VCaP (cell line): ENCODE data around the gene PLEK2.

Experiments
- H3K27ac ChIP-seq: fragments of 450-650 bp; 2 replicates; pipeline ENCODE4 v1.5.1; 2017
- TF ChIP-seq, protein P1 (sequence below): fragments of 450-650 bp; conservative IDR thresholded peaks from 2 replicates; pipeline ENCODE4 v1.5.1; 2017; ENCODE audit warnings: mild to moderate bottlenecking, moderate library complexity

PLEK2 gene

DNA sequence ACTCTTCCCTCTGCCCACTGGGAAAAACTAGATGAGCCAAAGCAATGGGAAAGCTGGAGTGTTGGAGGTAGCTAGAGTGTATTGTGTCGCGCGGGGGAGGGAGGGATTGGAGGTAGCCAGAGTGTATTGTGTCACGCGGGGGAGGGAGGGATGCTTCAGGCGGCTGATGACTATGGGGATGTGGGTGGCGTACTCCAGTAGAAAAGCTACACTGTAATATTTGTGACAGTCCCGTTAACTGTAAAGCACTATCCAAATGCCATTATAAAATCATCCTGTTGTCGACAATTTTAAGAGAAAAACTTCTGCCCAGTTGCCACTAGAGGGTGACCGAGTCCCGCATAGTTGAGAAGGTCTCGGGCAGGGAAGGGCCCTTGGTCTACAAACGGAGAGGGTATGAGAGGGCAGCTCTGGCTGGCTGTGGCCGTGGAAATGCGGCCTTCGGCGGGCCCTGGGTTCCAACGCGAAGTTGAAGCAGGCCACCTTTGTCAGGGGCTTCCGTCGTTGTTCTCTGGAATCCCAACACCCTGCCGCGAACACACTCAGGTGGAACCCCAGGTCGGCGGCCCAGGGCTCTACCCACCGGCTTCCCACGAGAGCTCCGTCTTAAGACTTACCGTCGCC lies 15.1 kb upstream of the PLEK2 start:
- peak overlapping the region; percentile 19; the same call in 1 of the 2 replicates for H3K27ac ChIP-seq
- TF ChIP-seq, protein P1, sequence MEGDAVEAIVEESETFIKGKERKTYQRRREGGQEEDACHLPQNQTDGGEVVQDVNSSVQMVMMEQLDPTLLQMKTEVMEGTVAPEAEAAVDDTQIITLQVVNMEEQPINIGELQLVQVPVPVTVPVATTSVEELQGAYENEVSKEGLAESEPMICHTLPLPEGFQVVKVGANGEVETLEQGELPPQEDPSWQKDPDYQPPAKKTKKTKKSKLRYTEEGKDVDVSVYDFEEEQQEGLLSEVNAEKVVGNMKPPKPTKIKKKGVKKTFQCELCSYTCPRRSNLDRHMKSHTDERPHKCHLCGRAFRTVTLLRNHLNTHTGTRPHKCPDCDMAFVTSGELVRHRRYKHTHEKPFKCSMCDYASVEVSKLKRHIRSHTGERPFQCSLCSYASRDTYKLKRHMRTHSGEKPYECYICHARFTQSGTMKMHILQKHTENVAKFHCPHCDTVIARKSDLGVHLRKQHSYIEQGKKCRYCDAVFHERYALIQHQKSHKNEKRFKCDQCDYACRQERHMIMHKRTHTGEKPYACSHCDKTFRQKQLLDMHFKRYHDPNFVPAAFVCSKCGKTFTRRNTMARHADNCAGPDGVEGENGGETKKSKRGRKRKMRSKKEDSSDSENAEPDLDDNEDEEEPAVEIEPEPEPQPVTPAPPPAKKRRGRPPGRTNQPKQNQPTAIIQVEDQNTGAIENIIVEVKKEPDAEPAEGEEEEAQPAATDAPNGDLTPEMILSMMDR = peak; percentile 84

DNA sequence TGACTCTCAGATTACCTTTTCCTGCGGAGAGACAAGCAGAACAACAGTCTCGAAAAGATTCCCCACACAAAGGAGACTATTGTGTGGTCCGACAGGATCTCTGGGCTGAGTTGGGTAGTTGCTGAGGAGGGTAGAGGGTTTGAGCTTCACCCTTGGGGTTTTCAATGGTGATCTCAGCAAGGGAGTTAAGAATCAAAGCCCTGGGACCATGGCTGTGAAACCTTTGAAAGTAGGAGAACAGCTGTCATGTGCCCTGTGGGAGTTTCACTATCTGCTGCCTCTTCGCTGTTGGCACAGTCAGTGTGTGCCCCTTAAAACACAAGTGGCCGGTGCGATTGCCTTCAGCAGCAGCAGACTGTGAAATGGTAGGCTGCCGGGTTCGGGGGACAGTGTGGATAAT lies 14.2 kb upstream of the PLEK2 start:
- H3K27ac ChIP-seq = no peak overlapping the region
- TF ChIP-seq, protein P1 = no peak

DNA sequence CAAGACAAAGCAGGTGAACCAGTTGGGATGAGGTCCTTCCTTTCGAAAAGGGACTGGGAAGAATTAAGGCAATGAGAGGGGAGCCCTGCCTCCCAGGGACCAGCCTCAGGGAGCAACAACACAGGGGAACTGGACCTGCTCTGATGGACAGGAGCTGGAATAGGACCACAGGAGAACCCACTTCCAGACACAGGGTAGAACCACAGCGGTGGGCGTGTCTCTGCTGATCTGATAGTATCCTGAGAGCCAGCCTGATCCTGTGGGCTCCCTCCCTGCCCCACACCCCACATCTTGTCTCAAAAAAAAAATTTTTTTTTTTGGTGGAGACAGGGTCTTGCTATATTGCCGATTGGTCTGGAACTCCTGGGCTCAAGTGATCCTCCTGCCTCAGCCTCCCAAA lies 13.6 kb upstream of the PLEK2 start:
- TF ChIP-seq, protein P1 = no peak
- no peak overlapping the region for H3K27ac ChIP-seq

DNA sequence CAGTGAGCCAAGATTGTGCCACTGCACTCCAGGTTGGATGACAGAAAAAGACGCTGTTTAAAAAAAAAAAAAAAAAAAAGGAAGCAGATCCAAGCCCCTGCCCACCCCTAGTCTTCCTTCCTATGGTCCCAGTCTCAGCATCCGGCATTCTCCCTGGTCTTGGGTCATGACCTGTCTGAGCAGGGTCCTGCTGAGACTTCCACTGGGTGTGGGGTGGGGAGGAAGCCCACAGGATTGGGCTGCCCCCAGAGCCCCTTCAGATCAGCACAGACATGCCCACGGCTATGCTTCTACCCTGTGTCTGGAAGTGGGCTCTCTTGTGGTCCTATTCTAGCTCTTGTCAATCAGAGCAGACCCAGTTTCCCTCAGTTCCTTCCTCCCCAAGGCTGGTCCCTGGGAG lies 12.6 kb upstream of the PLEK2 start:
- TF ChIP-seq, protein P1 = no peak
- H3K27ac ChIP-seq = no peak overlapping the region

DNA sequence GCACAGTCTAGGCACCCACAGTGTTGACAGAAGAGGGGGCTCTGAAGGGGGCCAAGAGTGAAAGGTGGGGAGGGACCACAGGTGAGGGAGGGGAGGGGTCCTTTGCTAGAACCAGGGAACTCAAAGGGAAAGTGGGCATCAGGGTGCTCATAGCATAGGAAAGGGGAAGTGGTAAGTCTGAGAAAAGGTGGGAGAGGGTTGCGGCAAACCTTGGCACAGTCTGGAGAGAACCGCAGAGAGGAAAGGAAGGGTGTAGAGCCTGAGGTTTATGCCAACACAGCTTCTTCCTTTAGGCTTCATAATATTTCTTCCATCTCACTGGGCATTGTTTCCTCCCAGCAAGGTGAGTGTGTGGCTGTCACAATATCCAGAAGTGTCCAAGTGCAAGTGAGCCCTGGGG lies 11.5 kb upstream of the PLEK2 start:
- TF ChIP-seq, protein P1 = no peak
- H3K27ac ChIP-seq = no peak overlapping the region

DNA sequence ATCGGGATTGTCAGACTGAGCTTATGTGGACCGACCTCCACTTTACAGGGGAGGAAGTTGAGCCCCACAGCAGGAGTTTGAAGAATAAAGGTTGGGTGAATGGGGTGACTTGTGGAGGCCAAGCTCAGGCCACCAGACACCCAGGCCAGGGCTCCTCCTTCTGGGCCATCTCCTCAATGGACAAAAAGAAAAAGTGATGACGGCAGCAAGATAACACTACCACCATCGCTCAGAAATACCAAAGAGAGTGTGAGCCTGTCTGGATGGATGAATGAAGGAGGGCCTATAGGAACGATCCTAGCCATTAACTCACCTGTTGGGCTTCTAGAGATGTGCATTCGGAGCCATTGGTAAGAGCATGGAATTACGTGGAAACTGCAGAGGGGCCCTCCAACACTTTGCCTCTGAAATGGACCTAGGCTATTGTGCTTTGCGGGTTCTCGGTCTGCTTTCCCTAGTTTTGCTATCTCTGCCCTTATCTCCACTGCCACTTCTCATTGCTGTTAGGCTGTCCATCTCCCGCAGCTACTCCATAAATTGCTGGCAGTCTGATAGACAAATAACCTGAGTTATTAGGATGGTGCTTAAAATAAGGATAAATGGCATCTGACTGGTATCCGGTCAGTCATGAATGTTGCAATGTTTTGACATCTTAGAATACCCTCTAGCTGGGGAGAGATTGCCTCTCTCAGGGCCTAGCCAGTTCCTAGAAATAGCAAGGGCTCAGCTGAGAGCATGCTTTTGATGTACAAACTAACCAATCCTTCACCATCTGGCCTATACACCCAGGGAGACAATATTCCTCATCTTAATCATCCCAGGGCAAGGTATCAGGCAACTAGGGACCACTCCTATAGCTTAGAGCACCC lies 9.6 kb upstream of the PLEK2 start:
- no peak overlapping the region for H3K27ac ChIP-seq
- TF ChIP-seq, protein P1 = no peak

DNA sequence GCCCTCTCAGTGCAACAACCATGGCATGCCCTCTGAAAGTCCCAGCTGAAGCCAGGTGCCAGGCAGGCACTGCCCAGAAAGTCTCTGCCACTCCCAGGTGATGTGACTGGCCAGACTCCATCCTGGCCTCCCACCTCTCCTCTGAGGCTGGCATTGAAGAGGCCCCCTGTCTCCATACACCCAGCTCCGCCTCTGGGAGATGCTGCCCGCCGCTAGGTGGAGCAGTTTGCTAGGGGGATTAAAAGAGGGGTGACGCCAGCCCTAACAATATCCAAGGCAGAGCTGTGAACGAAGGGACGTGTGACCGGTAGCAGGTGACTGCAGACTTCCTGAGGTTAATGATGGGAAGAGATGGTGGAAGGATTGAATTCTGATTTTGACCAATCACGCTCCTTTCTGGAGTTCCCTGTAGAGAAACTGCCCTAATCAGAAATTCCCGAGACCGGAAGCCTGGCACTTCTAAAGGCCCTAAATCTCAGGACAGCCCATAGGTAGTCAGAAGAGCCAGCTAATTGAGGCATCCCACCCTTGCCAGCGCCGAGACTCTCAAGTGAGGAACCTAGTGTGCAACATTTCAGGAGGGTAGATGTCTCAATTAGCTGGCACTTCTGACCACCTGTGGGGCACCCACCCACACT lies 8.3 kb upstream of the PLEK2 start:
- TF ChIP-seq, protein P1 = peak; percentile 75
- H3K27ac ChIP-seq = no peak overlapping the region
